Naive thymus-derived CD4-positive, alpha-beta T cell (primary cell): ENCODE data around the gene AGBL1. TPM values are rescaled to one million over a fixed set of nuclear protein-coding genes. Genes with fewer than 3 reads are reported as not detected.

Experiments
- ATAC-seq: fragments of 150-1000 bp; cut with Tn5 transposase; 2 replicates; pipeline ENCODE4 v1.10.0; 2021; ENCODE audit warnings: mild to moderate bottlenecking, moderate library complexity
- CTCF ChIA-PET: fragments of 350-600 bp; sonication (Branson Sonifier 250); formaldehyde crosslinking; loops from one replicate; lab custom pipeline; 2021; ENCODE audit warnings: antibody characterized with exemption; lab: Charles Lee
- POLR2A ChIA-PET: fragments of 350-600 bp; sonication (Branson Sonifier 250); formaldehyde crosslinking; loops from one replicate; lab custom pipeline; 2021; ENCODE audit warnings: antibody characterized with exemption, inconsistent platforms; lab: Charles Lee
- DNase-seq, 9 donors: peaks; one replicate each; pipeline versions ENCODE4 v3.0.0 to v3.0.0-alpha.2; 2020 to 2022; ENCODE audit warnings: mixed read lengths in 1 of 9
- H3K27ac ChIP-seq: one replicate; pipeline ENCODE4 v1.7.0; 2013; ENCODE audit warnings: mild to moderate bottlenecking, low read depth, low read length, moderate library complexity
- H3K27me3 ChIP-seq, 2 donors: one replicate each; pipeline ENCODE4 v1.7.0; 2013; ENCODE audit warnings: low read length in 2 of 2, mild to moderate bottlenecking in 2 of 2, moderate library complexity in 2 of 2; ENCODE audit not compliant: control insufficient read depth in 2 of 2, insufficient read depth in 2 of 2
- H3K36me3 ChIP-seq, 3 experiments: 1 replicate in 2 of 3; 2 replicates in 1 of 3; pipeline ENCODE4 v1.7.0; 2013; ENCODE audit warnings: low read length in 3 of 3, mild to moderate bottlenecking in 3 of 3, moderate library complexity in 1 of 3; ENCODE audit not compliant: insufficient read depth in 3 of 3, control insufficient read depth in 2 of 3
- H3K4me1 ChIP-seq, 2 donors: one replicate each; pipeline ENCODE4 v1.7.0; 2013; ENCODE audit warnings: low read length in 2 of 2, mild to moderate bottlenecking in 2 of 2, moderate library complexity in 1 of 2; ENCODE audit not compliant: control insufficient read depth in 2 of 2, insufficient read depth in 2 of 2
- H3K4me3 ChIP-seq: 2 replicates; pipeline ENCODE4 v1.7.0; 2013; ENCODE audit warnings: mild to moderate bottlenecking, low read length
- H3K9me3 ChIP-seq, 3 experiments: 1 replicate in 2 of 3; 2 replicates in 1 of 3; pipeline ENCODE4 v1.7.0; 2013; ENCODE audit warnings: low read length in 3 of 3; ENCODE audit not compliant: control insufficient read depth in 2 of 3
- H3K27ac Mint-ChIP-seq, 9 donors: one replicate each; pipeline ENCODE4 v1.8.0; 2020 to 2022; ENCODE audit warnings: mixed read lengths in 9 of 9, mild to moderate bottlenecking in 8 of 9, moderate library complexity in 5 of 9, inconsistent platforms in 2 of 9
- H3K27me3 Mint-ChIP-seq, 5 donors: one replicate each; pipeline ENCODE4 v1.8.0; 2021 to 2022; ENCODE audit warnings: mixed read lengths in 5 of 5, mild to moderate bottlenecking in 1 of 5
- H3K36me3 Mint-ChIP-seq, 5 donors: one replicate each; pipeline ENCODE4 v1.8.0; 2020 to 2022; ENCODE audit warnings: mixed read lengths in 5 of 5, mild to moderate bottlenecking in 3 of 5, inconsistent platforms in 1 of 5
- H3K4me1 Mint-ChIP-seq, 7 donors: one replicate each; pipeline ENCODE4 v1.8.0; 2020 to 2022; ENCODE audit warnings: mixed read lengths in 7 of 7, mild to moderate bottlenecking in 3 of 7, inconsistent platforms in 1 of 7
- H3K4me3 Mint-ChIP-seq, 10 donors: one replicate each; pipeline ENCODE4 v1.8.0; 2020 to 2022; ENCODE audit warnings: mild to moderate bottlenecking in 10 of 10, mixed read lengths in 10 of 10, moderate library complexity in 6 of 10, inconsistent platforms in 2 of 10
- H3K9me3 Mint-ChIP-seq, 11 donors: one replicate each; pipeline ENCODE4 v1.8.0; 2020 to 2022; ENCODE audit warnings: mixed read lengths in 11 of 11, mild to moderate bottlenecking in 4 of 11, inconsistent platforms in 1 of 11, moderate library complexity in 1 of 11
- intact Hi-C, 2 donors: fragments of 100-400 bp; cut with micrococcal nuclease; formaldehyde crosslinking; loops; one replicate each; pipeline ENCODE4 v1.15.1; 2023
- polyA plus RNA-seq, 2 donors: library from polyadenylated mRNA; unstranded; fragments of 300-500 nt; fragmentation: Illumina TruSeq; gene quantifications; one replicate each; pipeline ENCODE4 v1.2.3, GENCODE V29; 2021
- total RNA-seq, 6 experiments: library from RNA in 5 of 6; stranded (reverse) in 5 of 6; gene quantifications; 1 replicate in 5 of 6; 2 replicates in 1 of 6; pipeline ENCODE4 v1.2.3 and lab custom pipeline; 2021 to 2026

AGBL1 gene
- total and polyA plus RNA-seq, 7 experiments from 2014 or later = not detected

DNA sequence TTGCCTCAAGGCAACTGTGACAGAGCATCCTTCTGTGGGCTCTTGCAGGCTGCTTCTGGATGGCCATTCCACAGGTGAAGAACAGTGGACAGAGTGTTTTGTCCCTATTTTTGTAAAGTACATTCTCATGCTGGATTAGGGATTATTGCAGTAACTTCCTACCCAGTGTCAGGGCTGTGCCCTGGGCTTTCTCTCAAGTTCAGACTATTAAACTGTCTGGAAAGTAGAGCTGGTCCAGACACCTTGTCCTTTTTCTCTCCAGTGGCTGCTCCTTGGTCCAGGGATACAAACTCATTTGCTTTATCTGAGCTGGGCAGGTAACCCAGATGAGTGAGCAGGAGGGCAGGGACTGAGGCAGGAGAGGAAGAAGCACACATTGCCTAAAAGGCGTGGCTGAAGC, 37.4 kb upstream of the AGBL1 start:
- no peaks in the 10 kb centered on the region for H3K27me3 ChIP-seq
- no peaks in the 10 kb centered on the region for H3K9me3 ChIP-seq
- no peaks in the 10 kb centered on the region for H3K36me3 Mint-ChIP-seq
- intact Hi-C loops = no loop called here
- DNase-seq (no peak), ATAC-seq (no peak)
- peaks cover 0 to 7% (median 4%) of the 10 kb centered on the region in 7 donors for H3K4me1 Mint-ChIP-seq
- no peak overlapping the region for H3K4me3 Mint-ChIP-seq
- H3K4me3 ChIP-seq = no peak overlapping the region
- no peaks in the 10 kb centered on the region for H3K36me3 ChIP-seq
- CTCF ChIA-PET = interaction anchor here (0.6 kb wide), 1 partner anchor 77 kb away, joined by 4 read pairs; no protein-coding TSS in a partner anchor
- H3K4me1 ChIP-seq = no peaks in the 10 kb centered on the region
- peaks cover 2 to 21% (median 17%) of the 10 kb centered on the region in 5 donors for H3K27me3 Mint-ChIP-seq
- POLR2A ChIA-PET = no interaction called here
- no peak overlapping the region for H3K27ac Mint-ChIP-seq
- H3K27ac ChIP-seq = no peak overlapping the region
- peaks cover 0 to 1% (median 0%) of the 10 kb centered on the region in 11 donors for H3K9me3 Mint-ChIP-seq

DNA sequence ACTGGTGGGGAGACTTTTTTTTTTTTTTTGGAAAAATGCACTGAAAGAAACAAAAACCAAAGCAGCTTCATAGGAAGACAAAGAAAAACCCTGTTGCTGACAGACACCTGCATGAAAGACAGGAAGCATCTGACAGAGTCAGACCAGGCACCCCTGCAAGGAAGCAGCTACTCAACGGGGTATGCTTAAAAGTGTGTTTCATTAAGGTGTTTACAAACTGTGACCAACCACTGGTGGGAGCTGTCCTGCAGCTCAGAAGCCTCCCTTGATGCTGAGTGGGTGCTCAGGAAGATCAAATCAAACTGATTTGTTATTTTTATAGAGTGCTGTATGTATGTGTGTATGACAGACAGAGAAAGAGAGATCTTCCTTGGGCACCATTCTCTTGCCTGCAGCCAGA, 34.7 kb upstream of the AGBL1 start:
- DNase-seq (peak in 4 of 9 donors; percentile 2 to 29 (median 6)), ATAC-seq (no peak)

DNA sequence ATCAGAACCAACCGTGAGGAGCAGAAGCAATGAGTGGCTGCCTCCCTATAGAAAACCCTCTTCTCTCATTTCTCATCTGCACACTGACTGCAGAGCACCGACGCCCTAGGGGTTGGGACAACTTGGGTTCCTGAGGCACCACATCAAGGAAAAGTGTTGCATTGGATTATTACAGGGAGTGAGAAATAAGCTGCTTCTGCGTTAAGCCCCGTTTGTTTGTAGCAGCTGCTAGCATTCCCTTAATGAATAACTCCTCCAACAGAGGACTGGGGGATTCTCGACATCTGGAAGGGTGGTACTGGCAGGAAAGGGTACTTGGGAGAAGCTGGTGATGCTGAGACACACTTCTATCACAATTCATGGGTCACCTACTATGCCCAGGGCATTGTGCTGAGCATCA, 25.3 kb upstream of the AGBL1 start:
- ATAC-seq (no peak), DNase-seq (no peak)
- Histone ChIP-seq H3K4me1 (no peaks in the 10 kb centered on the region), H3K27me3 (no peaks in the 10 kb centered on the region), H3K27ac (no peak overlapping the region), H3K36me3 (no peaks in the 10 kb centered on the region), H3K9me3 (no peaks in the 10 kb centered on the region), H3K4me3 (no peak overlapping the region)
- CTCF ChIA-PET = no interaction called here
- peaks cover 0 to 2% (median 0%) of the 10 kb centered on the region in 11 donors for H3K9me3 Mint-ChIP-seq
- H3K27ac Mint-ChIP-seq = no peak overlapping the region
- intact Hi-C loops = no loop called here
- H3K4me3 Mint-ChIP-seq = no peak overlapping the region
- POLR2A ChIA-PET = no interaction called here
- H3K4me1 Mint-ChIP-seq = no peaks in the 10 kb centered on the region
- no peaks in the 10 kb centered on the region for H3K36me3 Mint-ChIP-seq
- peaks cover 4 to 11% (median 5%) of the 10 kb centered on the region in 5 donors for H3K27me3 Mint-ChIP-seq

More for the DNA sequence above, 34.7 kb upstream of the AGBL1 start:
- CTCF ChIA-PET = no interaction called here
- Mint-ChIP-seq H3K36me3 (no peaks in the 10 kb centered on the region), H3K27ac (peak overlapping the region in 4 of 9 donors; percentile 25 to 50 (median 45)), H3K4me1 (peaks cover 0 to 7% (median 4%) of the 10 kb centered on the region in 7 donors), H3K4me3 (peak overlapping the region in 1 of 10 donors; percentile 32), H3K9me3 (peaks cover 0 to 1% (median 0%) of the 10 kb centered on the region in 11 donors), H3K27me3 (peaks cover 2 to 12% (median 6%) of the 10 kb centered on the region in 5 donors)
- no peaks in the 10 kb centered on the region for H3K9me3 ChIP-seq
- H3K27ac ChIP-seq = no peak overlapping the region
- POLR2A ChIA-PET = no interaction called here
- H3K27me3 ChIP-seq = no peaks in the 10 kb centered on the region
- no peaks in the 10 kb centered on the region for H3K4me1 ChIP-seq
- H3K4me3 ChIP-seq = no peak overlapping the region
- H3K36me3 ChIP-seq = no peaks in the 10 kb centered on the region
- intact Hi-C loops = no loop called here

DNA sequence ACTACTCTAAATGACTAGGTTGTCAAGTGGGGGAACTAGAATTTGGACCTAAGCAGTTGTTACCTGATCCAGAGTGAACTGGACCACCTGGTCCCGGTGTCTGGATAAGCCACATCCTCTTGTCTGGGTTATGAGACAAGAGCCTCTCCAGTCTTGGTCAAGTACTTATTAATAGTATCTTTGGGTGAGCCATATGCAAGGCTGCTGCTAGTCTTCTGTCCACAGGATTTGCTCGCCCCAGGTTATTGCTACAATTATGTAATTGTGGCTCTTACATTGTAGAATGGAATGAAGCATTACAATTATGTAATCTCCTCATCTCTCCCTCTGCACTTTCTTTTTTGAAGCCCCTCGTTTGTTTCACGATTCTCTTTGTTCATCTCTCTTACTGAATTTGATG, 24.0 kb upstream of the AGBL1 start:
- intact Hi-C loops = no loop called here
- POLR2A ChIA-PET = no interaction called here
- no peak overlapping the region for H3K4me3 ChIP-seq
- no peak overlapping the region for H3K4me3 Mint-ChIP-seq
- no peaks in the 10 kb centered on the region for H3K36me3 Mint-ChIP-seq
- no peaks in the 10 kb centered on the region for H3K9me3 Mint-ChIP-seq
- H3K36me3 ChIP-seq = no peaks in the 10 kb centered on the region
- H3K4me1 Mint-ChIP-seq = no peaks in the 10 kb centered on the region
- peaks cover 4 to 16% (median 5%) of the 10 kb centered on the region in 5 donors for H3K27me3 Mint-ChIP-seq
- H3K9me3 ChIP-seq = no peaks in the 10 kb centered on the region
- no peak overlapping the region for H3K27ac ChIP-seq
- no peak for DNase-seq
- ATAC-seq = no peak
- CTCF ChIA-PET = no interaction called here
- H3K27me3 ChIP-seq = no peaks in the 10 kb centered on the region
- H3K27ac Mint-ChIP-seq = no peak overlapping the region
- no peaks in the 10 kb centered on the region for H3K4me1 ChIP-seq

DNA sequence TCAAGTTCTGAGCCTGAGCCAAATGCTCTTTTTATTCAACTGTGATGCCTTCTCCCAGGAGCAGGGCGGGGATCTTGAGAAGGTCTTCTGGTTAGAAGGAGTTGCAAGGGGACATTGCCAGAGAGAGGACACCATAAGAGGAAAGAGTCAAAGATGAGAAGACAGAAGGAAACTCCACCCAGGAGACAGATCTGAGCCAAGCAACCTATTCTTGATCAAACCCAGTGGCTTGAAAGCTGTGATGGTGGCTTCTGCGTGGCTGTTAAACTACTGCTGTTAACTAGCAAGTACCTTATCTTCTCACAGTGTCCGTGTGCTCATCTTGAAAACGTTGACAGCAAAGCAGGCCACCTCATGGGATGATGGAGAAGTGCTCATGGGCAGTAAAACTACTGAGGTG, 19.8 kb upstream of the AGBL1 start:
- ChIA-PET POLR2A (no interaction called here), CTCF (no interaction called here)
- Mint-ChIP-seq H3K27me3 (peaks cover 2 to 37% (median 22%) of the 10 kb centered on the region in 5 donors), H3K27ac (no peak overlapping the region), H3K4me1 (no peaks in the 10 kb centered on the region), H3K4me3 (no peak overlapping the region), H3K9me3 (no peaks in the 10 kb centered on the region), H3K36me3 (no peaks in the 10 kb centered on the region)
- DNase-seq (no peak), ATAC-seq (no peak)
- intact Hi-C loops = no loop called here
- no peaks in the 10 kb centered on the region for H3K9me3 ChIP-seq
- H3K27ac ChIP-seq = no peak overlapping the region
- no peaks in the 10 kb centered on the region for H3K36me3 ChIP-seq
- H3K4me1 ChIP-seq = no peaks in the 10 kb centered on the region
- H3K4me3 ChIP-seq = no peak overlapping the region
- H3K27me3 ChIP-seq = no peaks in the 10 kb centered on the region

DNA sequence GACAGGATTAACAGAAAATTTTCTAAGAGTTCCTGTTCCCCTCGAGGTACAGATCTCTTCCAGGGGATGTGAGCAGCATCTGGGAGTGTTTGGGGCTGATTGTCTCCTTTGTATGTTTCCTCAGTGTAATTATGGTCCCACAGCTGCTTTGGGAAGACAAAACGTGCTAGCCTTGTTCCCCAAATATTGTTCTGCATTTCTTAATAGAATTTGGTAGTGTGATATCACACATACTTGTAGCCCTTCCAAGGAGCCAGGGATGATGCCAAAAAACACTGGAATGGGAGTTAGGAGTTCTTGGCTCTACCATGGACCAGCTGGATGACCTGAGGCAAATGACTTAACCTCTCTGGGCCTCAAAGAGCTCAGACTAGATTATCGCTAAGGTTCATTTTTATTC, 19.0 kb upstream of the AGBL1 start:
- Histone ChIP-seq H3K9me3 (no peaks in the 10 kb centered on the region), H3K4me1 (no peaks in the 10 kb centered on the region), H3K27me3 (no peaks in the 10 kb centered on the region), H3K27ac (no peak overlapping the region), H3K36me3 (no peaks in the 10 kb centered on the region), H3K4me3 (no peak overlapping the region)
- ChIA-PET POLR2A (no interaction called here), CTCF (no interaction called here)
- no peak for DNase-seq
- H3K4me3 Mint-ChIP-seq = no peak overlapping the region
- H3K9me3 Mint-ChIP-seq = no peaks in the 10 kb centered on the region
- peaks cover 2 to 37% (median 23%) of the 10 kb centered on the region in 5 donors for H3K27me3 Mint-ChIP-seq
- H3K4me1 Mint-ChIP-seq = no peaks in the 10 kb centered on the region
- ATAC-seq = no peak
- H3K27ac Mint-ChIP-seq = no peak overlapping the region
- intact Hi-C loops = no loop called here
- H3K36me3 Mint-ChIP-seq = no peaks in the 10 kb centered on the region

DNA sequence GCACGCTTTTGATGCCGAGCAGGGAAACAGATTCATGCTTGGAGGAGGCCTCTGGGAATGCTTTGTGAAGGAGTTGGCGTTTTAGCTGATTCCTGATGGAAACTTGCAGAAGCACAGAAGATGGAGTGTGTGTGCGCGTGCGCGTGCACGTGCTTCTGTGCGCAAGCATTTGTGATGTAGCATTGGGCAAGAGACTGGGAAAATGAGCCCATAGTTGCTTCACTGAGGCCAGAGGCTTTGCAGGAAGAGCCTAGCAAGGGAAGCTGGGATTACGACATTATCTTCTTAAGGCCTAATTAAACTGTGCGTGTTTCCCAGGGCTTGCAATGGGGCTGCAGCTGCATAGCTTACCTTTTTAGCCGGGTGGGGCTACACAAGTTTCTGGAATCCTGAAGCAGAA, 18.1 kb upstream of the AGBL1 start:
- Histone ChIP-seq H3K27me3 (no peaks in the 10 kb centered on the region), H3K36me3 (no peaks in the 10 kb centered on the region), H3K9me3 (no peaks in the 10 kb centered on the region), H3K4me3 (no peak overlapping the region), H3K27ac (no peak overlapping the region), H3K4me1 (no peaks in the 10 kb centered on the region)
- no peak overlapping the region for H3K4me3 Mint-ChIP-seq
- no peak overlapping the region for H3K27ac Mint-ChIP-seq
- POLR2A ChIA-PET = no interaction called here
- peaks cover under 1 to 34% (median 24%) of the 10 kb centered on the region in 5 donors for H3K27me3 Mint-ChIP-seq
- no peaks in the 10 kb centered on the region for H3K36me3 Mint-ChIP-seq
- ATAC-seq (no peak), DNase-seq (no peak)
- H3K4me1 Mint-ChIP-seq = no peaks in the 10 kb centered on the region
- CTCF ChIA-PET = no interaction called here
- intact Hi-C loops = no loop called here
- H3K9me3 Mint-ChIP-seq = no peaks in the 10 kb centered on the region
